PC-9 (cell line): ENCODE data around the gene MYH16. TPM values are rescaled to one million over a fixed set of nuclear protein-coding genes. Genes with fewer than 3 reads are reported as not detected.
"Not testable (repeated sequence)": the region's sequence is repeated elsewhere in the genome, so short reads cannot be mapped to it uniquely, and the experiment has no call there.

Source experiments
- BruUV-seq: library from RNA; stranded (reverse); fragments of 400-500 nt; replicated peaks from 2 replicates; lab custom pipeline; 2021; lab: Mats Ljungman, UMichigan
- CTCF ChIA-PET: fragments of 300-600 bp; sonication (Branson Sonifier 250); formaldehyde crosslinking; loops from one replicate; lab custom pipeline; 2022; ENCODE audit warnings: antibody characterized with exemption; lab: Charles Lee
- POLR2A ChIA-PET: fragments of 300-600 bp; sonication (Branson Sonifier 250); formaldehyde crosslinking; loops from one replicate; lab custom pipeline; 2022; ENCODE audit warnings: antibody characterized with exemption; ENCODE audit not compliant: unreplicated experiment; lab: Charles Lee
- DNase-seq, 2 experiments: peaks; one replicate each; pipeline versions ENCODE4 v3.0.0 to v3.0.0-alpha.2; 2015 to 2022; ENCODE audit warnings: mixed read lengths in 1 of 2
- H2AFZ ChIP-seq: fragments of 200-600 bp; sonication (generic); 2 replicates; pipeline ENCODE4 v1.8.1; 2017; ENCODE audit warnings: antibody characterized with exemption
- H3F3A ChIP-seq: fragments of 200-600 bp; sonication (generic); 2 replicates; pipeline ENCODE4 v1.8.1; 2017; ENCODE audit warnings: antibody characterized with exemption, mild to moderate bottlenecking, low read depth; ENCODE audit not compliant: insufficient read depth
- H3K27ac ChIP-seq: fragments of 200-600 bp; sonication (generic); 2 replicates; pipeline ENCODE4 v1.6.1; 2016; ENCODE audit warnings: mixed run types
- H3K27me3 ChIP-seq: fragments of 200-600 bp; sonication (generic); 2 replicates; pipeline ENCODE4 v1.6.1; 2016; ENCODE audit warnings: low read depth, mixed run types; ENCODE audit not compliant: insufficient read depth
- H3K36me3 ChIP-seq: fragments of 200-600 bp; sonication (generic); 2 replicates; pipeline ENCODE4 v1.6.1; 2016; ENCODE audit warnings: low read depth, mixed run types
- H3K4me1 ChIP-seq: fragments of 200-600 bp; sonication (generic); replicated peaks from 2 replicates; pipeline ENCODE4 v1.6.1; 2016; ENCODE audit warnings: mixed run types; ENCODE audit not compliant: insufficient read depth
- H3K4me2 ChIP-seq: fragments of 200-600 bp; sonication (generic); 2 replicates; pipeline ENCODE4 v1.6.1; 2017; ENCODE audit warnings: mixed run types
- H3K4me3 ChIP-seq: fragments of 200-600 bp; sonication (generic); 2 replicates; pipeline ENCODE4 v1.6.1; 2016; ENCODE audit warnings: mixed run types
- H3K79me2 ChIP-seq: fragments of 200-600 bp; sonication (generic); 2 replicates; pipeline ENCODE4 v1.6.1; 2017; ENCODE audit warnings: low read depth, mixed run types
- H3K9me2 ChIP-seq: fragments of 200-600 bp; sonication (generic); 2 replicates; pipeline ENCODE4 v1.8.1; 2017; ENCODE audit warnings: mild to moderate bottlenecking; ENCODE audit not compliant: insufficient read depth
- H3K9me3 ChIP-seq: fragments of 200-600 bp; sonication (generic); 2 replicates; pipeline ENCODE4 v1.8.1; 2016; ENCODE audit warnings: low read depth; ENCODE audit not compliant: insufficient read depth
- H4K20me1 ChIP-seq: fragments of 200-600 bp; sonication (generic); 2 replicates; pipeline ENCODE4 v1.8.1; 2017; ENCODE audit not compliant: insufficient read depth
- CTCF ChIP-seq: fragments of 200-600 bp; sonication (generic); conservative IDR thresholded peaks from 2 replicates; pipeline ENCODE4 v1.6.1; 2017; ENCODE audit warnings: mixed run types, antibody characterized with exemption, mild to moderate bottlenecking, moderate library complexity
- EZH2 ChIP-seq: fragments of 200-600 bp; sonication (generic); IDR thresholded peaks from 2 replicates; pipeline ENCODE4 v1.8.0; 2017; ENCODE audit warnings: antibody characterized with exemption, low read depth
- intact Hi-C: fragments of 100-400 bp; cut with micrococcal nuclease; formaldehyde crosslinking; loops from one replicate; pipeline ENCODE4 v1.10.0; 2022; ENCODE audit not compliant: unreplicated experiment
- total RNA-seq: library from RNA; stranded (reverse); gene quantifications from 2 replicates; pipeline ENCODE4 v1.2.3, GENCODE V29; 2021

MYH16 gene
- total RNA-seq, 1 experiment from 2014 or later, result 18.0 TPM

- Histone ChIP-seq H3K4me2 (peak overlapping the region; percentile 81), H3K4me1 (peaks cover 51% of the 10 kb centered on the region), H3K9me3 (no peaks in the 10 kb centered on the region), H3K27ac (peak overlapping the region; percentile 97), H2AFZ (peak overlapping the region; percentile 95), H4K20me1 (no peaks in the 10 kb centered on the region), H3K9me2 (no peaks in the 10 kb centered on the region), H3K79me2 (peaks cover 69% of the 10 kb centered on the region), H3K27me3 (no peaks in the 10 kb centered on the region), H3K36me3 (peaks cover 8% of the 10 kb centered on the region), H3F3A (peaks cover 45% of the 10 kb centered on the region), H3K4me3 (peak overlapping the region; percentile 93)
- POLR2A ChIA-PET, result interaction anchor here (0.5 kb wide), 1 partner anchor 227 kb away, joined by 7 read pairs; no protein-coding TSS in a partner anchor
- intact Hi-C loops, result loop anchor here (5.0 kb wide), 1 partner anchor 184 kb away; the partner anchor contains the start of gene SMURF1
- DNase-seq, result no peak
- TF ChIP-seq EZH2 (no peak), CTCF (no peak)
- CTCF ChIA-PET, result no interaction called here
- TSS peak; percentile 28 for BruUV-seq
These were observed 53.8 kb downstream of the MYH16 start for GRCh38 chr7:99326408-99326782.

- Histone ChIP-seq H3F3A (peaks cover 57% of the 10 kb centered on the region), H3K4me3 (peak overlapping the region; percentile 39; the same call in 1 of the 2 replicates), H3K4me1 (peaks cover 52% of the 10 kb centered on the region), H3K27ac (peak overlapping the region; percentile 97), H3K4me2 (peak overlapping the region; percentile 70), H3K36me3 (peaks cover 37% of the 10 kb centered on the region), H3K79me2 (peaks cover 85% of the 10 kb centered on the region)
- H3K9me3 ChIP-seq, BruUV-seq, H3K27me3 ChIP-seq, H3K9me2 ChIP-seq, H2AFZ ChIP-seq, H4K20me1 ChIP-seq, CTCF ChIA-PET: not testable (repeated sequence)
- POLR2A ChIA-PET, result interaction anchor here (0.7 kb wide), 1 partner anchor 556 kb away, joined by 25 read pairs; no protein-coding TSS in a partner anchor
- intact Hi-C loops, result loop anchor here (5.0 kb wide), 1 partner anchor 288 kb away; no protein-coding TSS in a partner anchor
- DNase-seq, result peak; percentile 59 to 92
These were observed 57.8 kb downstream of the MYH16 start for GRCh38 chr7:99330314-99330961.

GRCh38 chr7:99331002-99331401 is 58.4 kb downstream of the MYH16 start:
- no peaks in the 10 kb centered on the region for H3K9me3 ChIP-seq
- peaks cover 40% of the 10 kb centered on the region for H3K36me3 ChIP-seq
- peak overlapping the region; percentile 97 for H3K27ac ChIP-seq
- BruUV-seq, result no TSS peak
- no peak for TF ChIP-seq CTCF
- peak overlapping the region; percentile 17; the same call in 1 of the 2 replicates for H3K4me3 ChIP-seq
- no peak for DNase-seq
- peak overlapping the region; percentile 70 for H3K4me2 ChIP-seq
- H3F3A ChIP-seq, result peaks cover 57% of the 10 kb centered on the region
- no peak overlapping the region for H2AFZ ChIP-seq
- no peaks in the 10 kb centered on the region for H3K9me2 ChIP-seq
- POLR2A ChIA-PET, result no interaction called here
- H3K4me1 ChIP-seq, result peaks cover 52% of the 10 kb centered on the region
- intact Hi-C loops, result loop anchor here (5.0 kb wide), 1 partner anchor 289 kb away; no protein-coding TSS in a partner anchor
- peaks cover 82% of the 10 kb centered on the region for H3K79me2 ChIP-seq
- H4K20me1 ChIP-seq, result 0 out of 2 replicates have a peak, but pooled peaks cover 2% of the 10 kb centered on the region
- CTCF ChIA-PET, result no interaction called here
- no peaks in the 10 kb centered on the region for H3K27me3 ChIP-seq
